ENCODE measurements around the gene CDC26. TPM values are rescaled to one million over a fixed set of nuclear protein-coding genes. Genes with fewer than 3 reads are reported as not detected.

CDC26 gene
- total RNA-seq, 1 experiment from 2014 or later, result 36.9 TPM

DNA sequence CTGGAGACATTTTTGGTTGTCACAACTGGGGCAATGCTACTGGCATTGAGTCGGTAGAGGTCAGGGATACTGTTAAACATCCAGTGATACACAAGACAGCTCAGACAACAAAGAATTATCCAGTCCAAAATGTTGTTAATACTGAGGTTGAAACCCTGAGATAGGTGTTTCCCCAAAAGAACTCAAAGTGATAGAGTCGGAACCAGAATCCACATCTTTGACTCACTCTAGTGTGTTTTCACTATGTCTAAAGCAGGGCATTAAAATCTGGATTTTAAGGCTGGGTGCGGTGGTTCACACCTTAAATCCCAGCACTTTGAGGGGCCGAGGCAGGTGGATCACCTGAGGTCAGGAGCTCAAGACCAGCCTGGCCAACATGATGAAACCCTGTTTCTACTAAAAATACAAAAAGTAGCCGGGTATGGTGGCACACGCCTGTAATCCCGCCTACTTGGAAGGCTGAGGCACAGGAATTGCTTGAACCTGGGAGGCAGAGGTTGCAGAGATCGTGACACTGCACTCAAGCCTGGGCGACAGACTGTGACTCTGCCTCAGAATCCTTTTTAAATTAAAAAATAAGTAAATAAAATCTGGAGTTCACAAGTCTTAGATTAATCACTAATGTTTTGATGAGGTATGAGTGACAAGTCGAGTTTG is 37.0 kb downstream of the CDC26 start (continued):
- TF ChIP-seq, protein P1, sequence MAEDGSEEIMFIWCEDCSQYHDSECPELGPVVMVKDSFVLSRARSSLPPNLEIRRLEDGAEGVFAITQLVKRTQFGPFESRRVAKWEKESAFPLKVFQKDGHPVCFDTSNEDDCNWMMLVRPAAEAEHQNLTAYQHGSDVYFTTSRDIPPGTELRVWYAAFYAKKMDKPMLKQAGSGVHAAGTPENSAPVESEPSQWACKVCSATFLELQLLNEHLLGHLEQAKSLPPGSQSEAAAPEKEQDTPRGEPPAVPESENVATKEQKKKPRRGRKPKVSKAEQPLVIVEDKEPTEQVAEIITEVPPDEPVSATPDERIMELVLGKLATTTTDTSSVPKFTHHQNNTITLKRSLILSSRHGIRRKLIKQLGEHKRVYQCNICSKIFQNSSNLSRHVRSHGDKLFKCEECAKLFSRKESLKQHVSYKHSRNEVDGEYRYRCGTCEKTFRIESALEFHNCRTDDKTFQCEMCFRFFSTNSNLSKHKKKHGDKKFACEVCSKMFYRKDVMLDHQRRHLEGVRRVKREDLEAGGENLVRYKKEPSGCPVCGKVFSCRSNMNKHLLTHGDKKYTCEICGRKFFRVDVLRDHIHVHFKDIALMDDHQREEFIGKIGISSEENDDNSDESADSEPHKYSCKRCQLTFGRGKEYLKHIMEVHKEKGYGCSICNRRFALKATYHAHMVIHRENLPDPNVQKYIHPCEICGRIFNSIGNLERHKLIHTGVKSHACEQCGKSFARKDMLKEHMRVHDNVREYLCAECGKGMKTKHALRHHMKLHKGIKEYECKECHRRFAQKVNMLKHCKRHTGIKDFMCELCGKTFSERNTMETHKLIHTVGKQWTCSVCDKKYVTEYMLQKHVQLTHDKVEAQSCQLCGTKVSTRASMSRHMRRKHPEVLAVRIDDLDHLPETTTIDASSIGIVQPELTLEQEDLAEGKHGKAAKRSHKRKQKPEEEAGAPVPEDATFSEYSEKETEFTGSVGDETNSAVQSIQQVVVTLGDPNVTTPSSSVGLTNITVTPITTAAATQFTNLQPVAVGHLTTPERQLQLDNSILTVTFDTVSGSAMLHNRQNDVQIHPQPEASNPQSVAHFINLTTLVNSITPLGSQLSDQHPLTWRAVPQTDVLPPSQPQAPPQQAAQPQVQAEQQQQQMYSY (CRISPR knock-in tag; IDR thresholded peaks at IDR 0.05), result no peak
- TF ChIP-seq, protein P2, sequence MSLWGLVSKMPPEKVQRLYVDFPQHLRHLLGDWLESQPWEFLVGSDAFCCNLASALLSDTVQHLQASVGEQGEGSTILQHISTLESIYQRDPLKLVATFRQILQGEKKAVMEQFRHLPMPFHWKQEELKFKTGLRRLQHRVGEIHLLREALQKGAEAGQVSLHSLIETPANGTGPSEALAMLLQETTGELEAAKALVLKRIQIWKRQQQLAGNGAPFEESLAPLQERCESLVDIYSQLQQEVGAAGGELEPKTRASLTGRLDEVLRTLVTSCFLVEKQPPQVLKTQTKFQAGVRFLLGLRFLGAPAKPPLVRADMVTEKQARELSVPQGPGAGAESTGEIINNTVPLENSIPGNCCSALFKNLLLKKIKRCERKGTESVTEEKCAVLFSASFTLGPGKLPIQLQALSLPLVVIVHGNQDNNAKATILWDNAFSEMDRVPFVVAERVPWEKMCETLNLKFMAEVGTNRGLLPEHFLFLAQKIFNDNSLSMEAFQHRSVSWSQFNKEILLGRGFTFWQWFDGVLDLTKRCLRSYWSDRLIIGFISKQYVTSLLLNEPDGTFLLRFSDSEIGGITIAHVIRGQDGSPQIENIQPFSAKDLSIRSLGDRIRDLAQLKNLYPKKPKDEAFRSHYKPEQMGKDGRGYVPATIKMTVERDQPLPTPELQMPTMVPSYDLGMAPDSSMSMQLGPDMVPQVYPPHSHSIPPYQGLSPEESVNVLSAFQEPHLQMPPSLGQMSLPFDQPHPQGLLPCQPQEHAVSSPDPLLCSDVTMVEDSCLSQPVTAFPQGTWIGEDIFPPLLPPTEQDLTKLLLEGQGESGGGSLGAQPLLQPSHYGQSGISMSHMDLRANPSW (CRISPR knock-in tag; conservative IDR thresholded peaks at IDR 0.05; ENCODE audit: low read depth), result no peak
- no peak for TF ChIP-seq RORB (CRISPR knock-in tag; IDR thresholded peaks at IDR 0.05)
- TF ChIP-seq, protein P3, sequence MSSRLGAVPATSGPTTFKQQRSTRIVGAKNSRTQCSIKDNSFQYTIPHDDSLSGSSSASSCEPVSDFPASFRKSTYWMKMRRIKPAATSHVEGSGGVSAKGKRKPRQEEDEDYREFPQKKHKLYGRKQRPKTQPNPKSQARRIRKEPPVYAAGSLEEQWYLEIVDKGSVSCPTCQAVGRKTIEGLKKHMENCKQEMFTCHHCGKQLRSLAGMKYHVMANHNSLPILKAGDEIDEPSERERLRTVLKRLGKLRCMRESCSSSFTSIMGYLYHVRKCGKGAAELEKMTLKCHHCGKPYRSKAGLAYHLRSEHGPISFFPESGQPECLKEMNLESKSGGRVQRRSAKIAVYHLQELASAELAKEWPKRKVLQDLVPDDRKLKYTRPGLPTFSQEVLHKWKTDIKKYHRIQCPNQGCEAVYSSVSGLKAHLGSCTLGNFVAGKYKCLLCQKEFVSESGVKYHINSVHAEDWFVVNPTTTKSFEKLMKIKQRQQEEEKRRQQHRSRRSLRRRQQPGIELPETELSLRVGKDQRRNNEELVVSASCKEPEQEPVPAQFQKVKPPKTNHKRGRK (CRISPR knock-in tag; IDR thresholded peaks at IDR 0.05; ENCODE audit: borderline replicate concordance), result no peak
- TF ChIP-seq, protein P4, sequence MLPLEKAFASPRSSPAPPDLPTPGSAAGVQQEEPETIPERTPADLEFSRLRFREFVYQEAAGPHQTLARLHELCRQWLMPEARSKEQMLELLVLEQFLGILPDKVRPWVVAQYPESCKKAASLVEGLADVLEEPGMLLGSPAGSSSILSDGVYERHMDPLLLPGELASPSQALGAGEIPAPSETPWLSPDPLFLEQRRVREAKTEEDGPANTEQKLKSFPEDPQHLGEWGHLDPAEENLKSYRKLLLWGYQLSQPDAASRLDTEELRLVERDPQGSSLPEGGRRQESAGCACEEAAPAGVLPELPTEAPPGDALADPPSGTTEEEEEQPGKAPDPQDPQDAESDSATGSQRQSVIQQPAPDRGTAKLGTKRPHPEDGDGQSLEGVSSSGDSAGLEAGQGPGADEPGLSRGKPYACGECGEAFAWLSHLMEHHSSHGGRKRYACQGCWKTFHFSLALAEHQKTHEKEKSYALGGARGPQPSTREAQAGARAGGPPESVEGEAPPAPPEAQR (CRISPR knock-in tag; IDR thresholded peaks at IDR 0.05), result no peak
- TF ChIP-seq JUN (CRISPR knock-in tag; IDR thresholded peaks at IDR 0.05), result no peak
- TF ChIP-seq TCF7 (CRISPR knock-in tag; IDR thresholded peaks at IDR 0.05; ENCODE audit: low read depth), result no peak
- no peak for TF ChIP-seq MYBL2 (CRISPR knock-in tag; IDR thresholded peaks at IDR 0.05)
- TF ChIP-seq NR1H2 (CRISPR knock-in tag; IDR thresholded peaks at IDR 0.05), result no peak

DNA sequence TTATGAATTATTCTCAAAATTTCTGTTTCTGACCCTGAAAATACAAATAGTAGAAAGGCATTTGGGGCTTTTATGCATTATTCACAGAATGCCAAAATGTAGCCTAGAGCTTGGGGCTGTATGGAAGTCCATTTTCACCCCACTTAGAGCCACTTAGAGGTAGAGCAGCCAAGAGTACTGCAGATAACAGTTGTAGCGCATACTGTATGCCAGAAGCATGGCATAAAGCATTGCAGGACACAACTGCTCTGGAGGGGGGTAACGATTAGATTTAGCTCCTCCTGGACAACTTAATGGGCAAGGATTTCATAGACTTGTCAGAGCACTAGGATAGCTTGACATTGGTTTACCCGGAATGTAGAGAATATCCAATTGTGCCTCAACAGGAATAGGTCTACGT is 38.3 kb downstream of the CDC26 start:
- H3K36me3 Mint-ChIP-seq, result no peaks in the 10 kb centered on the region
- ATAC-seq, result no peak
- no peak overlapping the region for H3K27ac Mint-ChIP-seq
- H3K9me3 Mint-ChIP-seq, result no peaks in the 10 kb centered on the region
- CTCF ChIA-PET, result no interaction called here
- no peak overlapping the region for H3K4me3 Mint-ChIP-seq
- TF ChIP-seq, protein P5, sequence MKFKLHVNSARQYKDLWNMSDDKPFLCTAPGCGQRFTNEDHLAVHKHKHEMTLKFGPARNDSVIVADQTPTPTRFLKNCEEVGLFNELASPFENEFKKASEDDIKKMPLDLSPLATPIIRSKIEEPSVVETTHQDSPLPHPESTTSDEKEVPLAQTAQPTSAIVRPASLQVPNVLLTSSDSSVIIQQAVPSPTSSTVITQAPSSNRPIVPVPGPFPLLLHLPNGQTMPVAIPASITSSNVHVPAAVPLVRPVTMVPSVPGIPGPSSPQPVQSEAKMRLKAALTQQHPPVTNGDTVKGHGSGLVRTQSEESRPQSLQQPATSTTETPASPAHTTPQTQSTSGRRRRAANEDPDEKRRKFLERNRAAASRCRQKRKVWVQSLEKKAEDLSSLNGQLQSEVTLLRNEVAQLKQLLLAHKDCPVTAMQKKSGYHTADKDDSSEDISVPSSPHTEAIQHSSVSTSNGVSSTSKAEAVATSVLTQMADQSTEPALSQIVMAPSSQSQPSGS (CRISPR knock-in tag; IDR thresholded peaks at IDR 0.05; ENCODE audit: borderline replicate concordance, low read depth), result no peak
- TF ChIP-seq, protein P6, sequence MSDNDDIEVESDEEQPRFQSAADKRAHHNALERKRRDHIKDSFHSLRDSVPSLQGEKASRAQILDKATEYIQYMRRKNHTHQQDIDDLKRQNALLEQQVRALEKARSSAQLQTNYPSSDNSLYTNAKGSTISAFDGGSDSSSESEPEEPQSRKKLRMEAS (CRISPR knock-in tag; IDR thresholded peaks at IDR 0.05), result no peak
- TF ChIP-seq, protein P7, sequence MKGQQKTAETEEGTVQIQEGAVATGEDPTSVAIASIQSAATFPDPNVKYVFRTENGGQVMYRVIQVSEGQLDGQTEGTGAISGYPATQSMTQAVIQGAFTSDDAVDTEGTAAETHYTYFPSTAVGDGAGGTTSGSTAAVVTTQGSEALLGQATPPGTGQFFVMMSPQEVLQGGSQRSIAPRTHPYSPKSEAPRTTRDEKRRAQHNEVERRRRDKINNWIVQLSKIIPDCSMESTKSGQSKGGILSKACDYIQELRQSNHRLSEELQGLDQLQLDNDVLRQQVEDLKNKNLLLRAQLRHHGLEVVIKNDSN (CRISPR knock-in tag; IDR thresholded peaks at IDR 0.05), result no peak
- TF ChIP-seq NR1H2 (CRISPR knock-in tag; IDR thresholded peaks at IDR 0.05) (no peak), MXD4 (CRISPR knock-in tag; IDR thresholded peaks at IDR 0.05; ENCODE audit: borderline replicate concordance) (no peak), JUN (CRISPR knock-in tag; IDR thresholded peaks at IDR 0.05) (no peak), FOXK1 (CRISPR knock-in tag; IDR thresholded peaks at IDR 0.05) (no peak)
- TF ChIP-seq, protein P8, sequence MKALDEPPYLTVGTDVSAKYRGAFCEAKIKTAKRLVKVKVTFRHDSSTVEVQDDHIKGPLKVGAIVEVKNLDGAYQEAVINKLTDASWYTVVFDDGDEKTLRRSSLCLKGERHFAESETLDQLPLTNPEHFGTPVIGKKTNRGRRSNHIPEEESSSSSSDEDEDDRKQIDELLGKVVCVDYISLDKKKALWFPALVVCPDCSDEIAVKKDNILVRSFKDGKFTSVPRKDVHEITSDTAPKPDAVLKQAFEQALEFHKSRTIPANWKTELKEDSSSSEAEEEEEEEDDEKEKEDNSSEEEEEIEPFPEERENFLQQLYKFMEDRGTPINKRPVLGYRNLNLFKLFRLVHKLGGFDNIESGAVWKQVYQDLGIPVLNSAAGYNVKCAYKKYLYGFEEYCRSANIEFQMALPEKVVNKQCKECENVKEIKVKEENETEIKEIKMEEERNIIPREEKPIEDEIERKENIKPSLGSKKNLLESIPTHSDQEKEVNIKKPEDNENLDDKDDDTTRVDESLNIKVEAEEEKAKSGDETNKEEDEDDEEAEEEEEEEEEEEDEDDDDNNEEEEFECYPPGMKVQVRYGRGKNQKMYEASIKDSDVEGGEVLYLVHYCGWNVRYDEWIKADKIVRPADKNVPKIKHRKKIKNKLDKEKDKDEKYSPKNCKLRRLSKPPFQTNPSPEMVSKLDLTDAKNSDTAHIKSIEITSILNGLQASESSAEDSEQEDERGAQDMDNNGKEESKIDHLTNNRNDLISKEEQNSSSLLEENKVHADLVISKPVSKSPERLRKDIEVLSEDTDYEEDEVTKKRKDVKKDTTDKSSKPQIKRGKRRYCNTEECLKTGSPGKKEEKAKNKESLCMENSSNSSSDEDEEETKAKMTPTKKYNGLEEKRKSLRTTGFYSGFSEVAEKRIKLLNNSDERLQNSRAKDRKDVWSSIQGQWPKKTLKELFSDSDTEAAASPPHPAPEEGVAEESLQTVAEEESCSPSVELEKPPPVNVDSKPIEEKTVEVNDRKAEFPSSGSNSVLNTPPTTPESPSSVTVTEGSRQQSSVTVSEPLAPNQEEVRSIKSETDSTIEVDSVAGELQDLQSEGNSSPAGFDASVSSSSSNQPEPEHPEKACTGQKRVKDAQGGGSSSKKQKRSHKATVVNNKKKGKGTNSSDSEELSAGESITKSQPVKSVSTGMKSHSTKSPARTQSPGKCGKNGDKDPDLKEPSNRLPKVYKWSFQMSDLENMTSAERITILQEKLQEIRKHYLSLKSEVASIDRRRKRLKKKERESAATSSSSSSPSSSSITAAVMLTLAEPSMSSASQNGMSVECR (CRISPR knock-in tag; IDR thresholded peaks at IDR 0.05; ENCODE audit: borderline replicate concordance), result no peak
- POLR2A ChIA-PET, result interaction anchor here (0.5 kb wide), 1 partner anchor 16 kb away, joined by 5 read pairs; the partner anchor contains the start of genes FKBP15 and SLC31A1
- H3K4me1 Mint-ChIP-seq, result no peaks in the 10 kb centered on the region
- H3K27me3 Mint-ChIP-seq (ENCODE audit: low read depth), result no peaks in the 10 kb centered on the region
- DNase-seq (ENCODE audit: low spot score), result no peak
